ENCODE results near the gene OSBPL2.

OSBPL2 gene

GRCh38 chr20:62220666-62221568 is 17.4 kb upstream of the OSBPL2 start:
- DNase-seq (ENCODE audit: low read depth in 2 of 3, low spot score in 1 of 3): no peak

DNA sequence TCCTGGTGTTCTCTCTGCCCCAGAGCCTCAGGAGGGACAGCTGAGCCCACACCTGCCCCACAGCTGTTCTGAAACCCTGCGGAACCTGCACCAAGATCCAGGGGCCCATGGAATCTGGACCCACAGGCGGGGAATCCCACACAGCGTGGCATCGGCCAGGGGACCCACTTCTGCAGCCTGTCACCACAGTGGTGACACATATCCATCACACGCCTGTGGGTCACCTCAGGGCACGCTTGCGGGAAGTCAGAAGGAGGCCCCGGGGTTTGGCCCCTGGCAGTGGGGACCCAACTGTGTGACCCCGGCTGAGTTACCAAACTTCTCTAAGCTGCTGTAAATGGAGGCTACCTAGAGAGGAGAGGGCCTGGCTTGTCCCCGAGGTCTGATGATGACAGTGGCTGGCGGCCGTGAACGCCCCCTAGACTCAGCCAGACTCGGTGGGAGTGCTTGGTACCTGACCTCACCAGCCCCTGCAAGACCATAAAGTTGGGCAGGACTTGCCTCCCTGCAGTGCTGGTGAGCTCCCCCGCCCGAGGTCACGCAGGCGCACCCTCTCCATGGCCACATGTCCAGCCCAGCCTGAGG is 16.0 kb upstream of the OSBPL2 start:
- no peak for DNase-seq (ENCODE audit: low read depth in 2 of 3, low spot score in 1 of 3)

GRCh38 chr20:62222972-62223371 is 15.3 kb upstream of the OSBPL2 start:
- no peak for DNase-seq (ENCODE audit: low read depth in 2 of 3, low spot score in 1 of 3)

- DNase-seq (ENCODE audit: low read depth in 2 of 3, low spot score in 1 of 3): no peak
These were observed 14.8 kb upstream of the OSBPL2 start for GRCh38 chr20:62223571-62223970.

DNA sequence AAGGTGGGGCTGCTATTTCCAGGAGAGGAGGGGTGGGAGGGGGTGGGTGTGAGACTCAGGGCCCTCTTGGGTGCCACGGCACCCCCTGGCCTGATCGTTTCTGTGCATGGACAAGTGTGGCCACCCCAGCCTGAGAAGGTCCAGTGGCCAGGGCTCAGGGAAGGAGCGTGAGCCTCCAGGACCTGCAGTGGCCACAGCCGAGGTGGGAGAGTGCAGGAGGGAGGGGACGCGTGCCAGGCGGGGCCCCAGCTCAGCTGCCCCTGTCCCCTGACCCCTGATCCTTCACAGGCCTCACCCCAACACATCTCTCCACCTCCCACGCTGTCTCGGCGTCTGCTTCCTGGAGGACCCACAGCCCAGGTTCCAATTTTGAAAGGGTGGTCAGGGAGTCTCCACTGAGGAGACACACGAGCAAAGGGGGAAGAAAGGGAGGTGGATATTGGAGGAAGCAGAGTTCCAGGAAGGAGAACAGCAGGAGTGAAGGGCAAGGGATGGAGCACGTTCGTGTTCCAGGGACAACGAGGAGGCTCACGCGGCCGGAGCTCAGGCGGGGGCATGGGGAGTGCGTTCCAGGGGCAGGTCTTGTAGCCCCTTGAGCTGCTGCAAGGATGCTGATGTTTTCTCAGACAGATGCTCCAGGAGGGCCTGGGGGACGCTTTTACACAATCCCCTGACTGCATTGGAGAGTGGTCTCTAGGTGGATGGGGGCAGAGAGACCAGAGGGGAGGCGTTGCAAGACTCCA is 14.0 kb upstream of the OSBPL2 start:
- no peak for DNase-seq (ENCODE audit: low read depth in 2 of 3, low spot score in 1 of 3)

- no peak for DNase-seq (ENCODE audit: low read depth in 2 of 3, low spot score in 1 of 3)
These were observed 13.3 kb upstream of the OSBPL2 start for GRCh38 chr20:62225026-62225425.

- no peak for DNase-seq (ENCODE audit: low read depth in 2 of 3, low spot score in 1 of 3)
These were observed 12.3 kb upstream of the OSBPL2 start for GRCh38 chr20:62225820-62226635.

- DNase-seq (ENCODE audit: low read depth in 2 of 3, low spot score in 1 of 3): no peak
These were observed 11.4 kb upstream of the OSBPL2 start for GRCh38 chr20:62226707-62227590.

GRCh38 chr20:62227591-62227976 is 10.7 kb upstream of the OSBPL2 start:
- DNase-seq (ENCODE audit: low read depth in 2 of 3, low spot score in 1 of 3): no peak

- no peak for DNase-seq (ENCODE audit: low read depth in 2 of 3, low spot score in 1 of 3)
These were observed 10.1 kb upstream of the OSBPL2 start for GRCh38 chr20:62227977-62228958.

DNA sequence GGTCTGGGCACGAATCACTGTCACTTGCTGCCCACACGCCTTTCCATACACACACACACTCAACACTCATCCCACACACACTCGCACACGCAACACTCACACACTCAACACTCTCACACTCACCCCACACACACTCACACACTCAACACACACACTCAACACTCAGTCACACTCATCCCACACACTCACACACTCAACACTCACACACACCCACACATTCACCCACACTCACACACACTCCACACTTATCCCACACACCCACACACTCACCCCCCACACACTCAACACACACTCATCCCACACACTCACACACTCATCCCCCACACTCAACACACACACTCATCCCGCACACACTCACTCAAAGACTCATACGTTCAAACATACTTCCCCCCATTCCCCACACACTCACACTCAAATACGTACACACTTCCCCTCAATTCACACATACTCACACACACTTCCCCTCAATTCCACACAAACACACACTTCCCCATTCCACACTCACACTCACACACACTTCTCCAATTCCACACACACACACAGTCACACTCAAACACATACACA is 9.3 kb upstream of the OSBPL2 start:
- no peak for DNase-seq (ENCODE audit: low read depth in 2 of 3, low spot score in 1 of 3)

DNA sequence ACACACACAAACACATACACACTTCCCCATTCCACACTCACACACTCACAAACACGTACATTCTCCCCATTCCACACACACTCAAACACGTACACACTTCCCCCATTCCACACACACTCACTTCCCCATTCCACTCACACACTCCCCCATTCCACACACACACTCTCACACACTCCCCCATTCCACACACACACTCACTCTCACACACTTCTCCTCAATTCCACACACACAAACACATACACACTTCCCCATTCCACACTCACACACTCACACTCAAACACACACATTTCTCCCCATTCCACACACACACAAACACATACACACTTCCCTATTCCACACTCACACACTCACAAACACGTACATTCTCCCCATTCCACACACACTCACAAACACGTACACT is 8.7 kb upstream of the OSBPL2 start:
- DNase-seq (ENCODE audit: low read depth in 2 of 3, low spot score in 1 of 3): no peak

DNA sequence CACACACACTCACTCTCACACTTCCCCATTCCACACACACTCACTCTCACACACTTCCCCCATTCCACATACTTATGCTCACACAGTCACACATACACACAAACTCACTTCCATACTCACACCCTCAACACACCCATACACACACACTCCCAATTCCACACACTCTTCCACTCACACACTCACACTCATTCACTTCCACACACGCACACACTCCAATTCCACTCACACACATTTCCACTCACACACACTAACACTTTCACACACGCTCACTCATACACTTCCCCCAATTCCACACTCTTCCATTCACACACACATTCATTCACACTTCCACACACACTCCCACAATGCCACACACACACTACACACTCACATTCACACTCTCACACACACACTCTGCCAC is 8.0 kb upstream of the OSBPL2 start:
- no peak for DNase-seq (ENCODE audit: low read depth in 2 of 3, low spot score in 1 of 3)

GRCh38 chr20:62230696-62231095 is 7.6 kb upstream of the OSBPL2 start:
- DNase-seq (ENCODE audit: low read depth in 2 of 3, low spot score in 1 of 3): no peak

GRCh38 chr20:62231292-62231691 is 7.0 kb upstream of the OSBPL2 start:
- DNase-seq (ENCODE audit: low read depth in 2 of 3, low spot score in 1 of 3): no peak

DNA sequence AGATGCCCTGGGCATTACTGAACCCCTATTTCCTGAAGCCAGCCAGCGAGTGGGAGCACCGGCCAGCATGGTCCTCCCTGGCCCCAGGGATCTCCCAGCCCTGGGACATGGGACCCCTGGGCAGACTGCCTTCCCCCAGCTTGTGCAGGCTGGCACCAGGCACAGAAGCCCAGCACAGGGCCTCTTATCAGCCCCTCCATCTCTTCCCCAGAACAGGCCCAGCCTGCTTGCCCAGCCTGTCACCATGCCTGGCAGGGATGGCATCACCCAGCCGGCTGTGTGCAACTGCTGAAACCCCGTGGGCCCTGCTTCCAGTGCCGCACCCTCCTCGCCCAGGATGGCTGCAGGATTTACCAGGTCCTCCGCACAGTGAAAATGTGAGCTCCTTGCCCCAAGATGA is 6.1 kb upstream of the OSBPL2 start:
- DNase-seq (ENCODE audit: low read depth in 2 of 3, low spot score in 1 of 3): no peak

GRCh38 chr20:62232770-62233645 is 5.3 kb upstream of the OSBPL2 start:
- DNase-seq (ENCODE audit: low read depth in 2 of 3, low spot score in 1 of 3): no peak

GRCh38 chr20:62233684-62234083 is 4.6 kb upstream of the OSBPL2 start:
- no peak for DNase-seq (ENCODE audit: low read depth in 2 of 3, low spot score in 1 of 3)

Data from stimulated activated CD4-positive, alpha-beta T cell treated with anti-CD3 and anti-CD28 coated beads, Interleukin-12 subunit alpha, Interleukin-12 subunit beta, amount 100 ng/mL, for 48 hours (primary cell).